NCI-H1694 (cell line): ENCODE results near the gene ADGRL4.
"Not testable (repeated sequence)": the region's sequence is repeated elsewhere in the genome, so short reads cannot be mapped to it uniquely, and the experiment has no call there.

Experiments
- DNase-seq: peaks from one replicate; lab custom pipeline; 2025; lab: John Stamatoyannopoulos, UW

Gene ADGRL4

DNA sequence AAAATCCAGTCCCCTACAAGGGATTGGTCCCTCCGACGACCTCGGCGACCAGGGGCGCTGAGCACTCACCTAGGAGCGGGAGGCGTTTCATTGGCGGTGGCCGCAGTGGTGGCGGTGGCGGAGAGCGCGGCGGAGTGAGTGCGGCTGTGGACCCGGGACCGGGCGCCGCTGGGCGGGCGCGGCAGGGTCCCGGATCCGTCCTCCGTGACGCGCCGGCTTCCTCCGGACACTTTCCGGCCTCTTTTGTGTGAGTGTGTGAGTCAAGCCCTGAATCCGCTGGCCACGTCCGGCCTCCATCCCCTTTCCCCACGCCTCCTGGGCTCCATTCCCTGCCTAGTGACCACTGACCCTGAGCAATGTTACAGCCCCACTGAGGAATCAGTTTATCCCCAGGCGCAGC lies at the start of gene ADGRL4:
Gene ADGRL4 (minus strand): TSS at position 167 of the 400 bp plus-strand sequence. CDS start 76 bp downstream, at position 91.
- DNase-seq = no peak

DNA sequence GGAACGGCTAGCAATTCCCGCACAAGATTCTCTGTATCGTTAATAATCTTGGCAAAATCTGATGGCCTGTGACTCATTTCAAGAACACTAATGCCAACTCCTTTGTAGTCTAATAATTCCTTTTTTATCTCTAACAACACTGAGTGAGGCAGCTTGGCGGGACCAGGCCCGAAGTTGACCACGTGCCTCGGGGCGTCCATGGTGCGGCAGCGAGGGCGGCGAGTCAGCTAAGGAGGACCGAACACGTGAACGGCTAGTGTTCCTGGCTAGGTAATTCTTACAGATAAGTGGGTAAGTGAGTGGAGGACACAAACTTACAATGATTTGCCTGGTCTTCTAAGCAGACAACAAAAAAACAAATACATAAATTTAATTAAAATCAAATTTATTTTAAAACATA lies 49.3 kb upstream of the ADGRL4 start:
- no peak for DNase-seq

DNA sequence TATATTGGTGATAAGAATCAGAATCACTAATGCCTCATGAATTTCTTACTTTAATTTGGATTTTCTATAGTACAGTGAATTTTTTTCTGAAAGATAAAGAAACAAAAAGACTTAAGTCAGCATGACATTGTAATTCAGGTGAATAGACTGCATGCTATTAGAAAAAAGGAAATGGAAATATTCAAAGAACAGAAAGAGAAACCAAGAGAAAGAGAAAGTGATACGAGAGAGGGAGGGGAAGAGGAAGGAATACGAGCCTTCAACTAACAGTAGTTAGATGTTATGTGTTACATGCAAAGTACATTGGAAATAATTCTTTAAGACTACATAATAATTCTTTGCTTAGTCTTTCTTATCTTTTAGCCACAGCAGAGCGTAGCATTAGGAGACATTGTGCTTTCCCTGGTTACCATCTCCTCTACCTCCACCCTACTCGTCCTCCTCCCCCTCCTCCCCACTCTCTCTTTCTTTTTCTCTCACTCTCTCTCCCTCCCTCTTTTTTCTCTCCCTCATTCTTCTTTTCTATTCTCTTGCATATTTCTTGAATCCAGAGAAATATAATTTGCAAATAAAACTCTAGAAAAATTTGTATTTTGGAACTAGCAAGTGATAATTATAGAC lies 46.4 kb upstream of the ADGRL4 start:
- DNase-seq = no peak

DNA sequence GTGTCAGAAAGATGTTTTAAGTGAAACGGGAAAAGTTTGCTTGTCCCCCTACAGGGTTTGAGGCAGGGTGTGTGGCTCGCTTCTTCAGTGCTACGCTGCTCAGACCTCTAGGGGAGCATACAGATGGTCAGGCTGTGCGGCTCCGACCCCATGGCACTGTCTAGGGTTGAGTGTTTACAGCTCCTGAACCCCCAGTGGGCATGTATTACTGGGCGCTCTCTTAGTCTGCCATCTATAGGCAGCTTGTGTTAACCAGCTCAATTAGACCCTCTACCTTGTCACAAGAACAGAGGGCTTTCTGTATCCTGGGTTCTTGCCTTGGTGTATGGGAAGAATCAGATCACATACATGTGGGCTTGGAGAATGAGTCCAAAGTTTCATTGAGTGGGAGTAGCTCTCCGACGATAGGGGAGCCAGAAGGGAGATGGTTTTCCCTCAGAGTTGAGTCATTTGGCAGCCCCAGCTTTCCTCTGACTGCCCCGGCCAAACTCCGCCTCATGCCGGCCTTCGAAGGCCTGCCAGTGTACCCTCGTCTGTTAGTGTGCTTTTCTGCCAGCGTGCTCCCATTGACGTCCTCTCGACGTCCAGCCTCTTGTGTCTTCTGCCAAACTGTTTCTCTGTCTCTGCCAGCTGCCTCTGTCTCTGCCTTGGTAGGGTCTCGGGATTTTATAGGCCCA lies 38.6 kb upstream of the ADGRL4 start:
- no peak for DNase-seq

DNA sequence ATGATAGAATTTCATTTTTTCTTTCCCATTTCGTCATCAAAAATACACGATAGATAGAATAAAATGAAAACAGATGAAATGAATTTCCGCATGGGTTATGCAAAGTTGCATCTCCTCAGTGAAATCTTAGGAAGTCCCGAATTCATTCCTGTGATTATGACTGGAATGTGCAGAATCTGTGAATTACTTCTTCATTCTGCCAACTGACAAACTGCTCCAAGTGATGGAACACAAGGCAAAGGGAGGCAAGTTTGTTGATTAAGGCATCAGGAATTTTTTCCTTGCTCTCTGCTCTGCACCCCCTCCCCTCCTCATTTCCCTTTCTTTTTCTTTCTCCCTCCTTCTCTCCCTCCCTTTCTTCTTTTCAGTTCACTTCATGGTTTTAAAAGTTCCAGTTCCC lies 37.0 kb upstream of the ADGRL4 start:
- no peak for DNase-seq

DNA sequence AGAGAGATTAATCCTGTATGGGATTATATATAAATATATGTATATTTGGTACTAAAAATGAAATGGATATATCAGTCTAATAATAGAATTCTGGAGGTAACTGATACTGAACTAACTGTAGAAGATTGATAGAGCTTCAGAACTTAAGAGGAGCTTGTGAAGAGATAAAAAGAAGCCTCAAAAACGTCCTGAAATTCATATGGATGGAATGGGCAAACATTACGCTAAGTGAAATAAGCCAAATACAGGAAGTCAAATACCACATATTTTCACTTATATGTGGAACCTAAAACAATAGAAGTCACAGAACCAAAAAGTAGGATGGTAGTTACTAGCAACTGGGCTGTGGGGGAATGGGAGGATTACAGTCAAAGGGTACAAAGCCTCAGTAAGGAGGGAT lies 36.0 kb upstream of the ADGRL4 start:
- DNase-seq = no peak

DNA sequence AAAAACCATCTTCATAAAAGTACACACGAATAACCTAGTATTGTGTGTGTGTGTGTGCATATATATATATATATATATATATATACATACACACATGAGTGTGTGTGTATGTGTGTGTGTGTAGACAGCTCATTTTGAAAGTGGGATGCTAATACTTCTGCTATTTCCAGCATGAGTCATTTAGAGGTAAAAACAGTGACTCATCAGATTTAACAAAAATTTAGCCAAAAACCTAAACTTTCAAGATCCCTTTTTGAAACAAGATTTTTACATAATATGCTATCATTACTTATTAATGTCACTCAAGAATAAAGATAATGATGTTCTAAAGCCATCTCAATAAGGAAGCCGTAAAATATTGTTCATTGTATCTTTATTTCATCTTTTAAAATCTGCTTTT lies 35.6 kb upstream of the ADGRL4 start:
- no peak for DNase-seq

DNA sequence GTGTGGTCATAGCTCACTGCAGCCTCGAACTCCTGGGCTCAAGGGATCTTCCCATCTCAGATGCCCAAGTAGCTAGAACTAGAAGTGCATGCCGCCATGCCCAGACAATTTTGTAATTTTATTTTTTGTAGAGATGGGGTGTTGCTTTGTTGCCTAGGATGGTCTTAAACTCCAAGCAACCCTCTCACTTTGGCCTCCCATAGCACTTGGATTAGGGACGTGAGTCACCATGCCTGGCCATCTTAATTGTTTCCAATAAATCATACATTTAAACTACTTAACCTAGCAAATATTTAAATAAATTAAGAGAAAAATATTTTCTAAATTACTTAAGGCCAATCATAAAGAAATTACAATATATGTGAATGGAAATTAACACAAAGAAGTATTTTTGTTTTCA lies 35.1 kb upstream of the ADGRL4 start:
- no peak for DNase-seq

DNA sequence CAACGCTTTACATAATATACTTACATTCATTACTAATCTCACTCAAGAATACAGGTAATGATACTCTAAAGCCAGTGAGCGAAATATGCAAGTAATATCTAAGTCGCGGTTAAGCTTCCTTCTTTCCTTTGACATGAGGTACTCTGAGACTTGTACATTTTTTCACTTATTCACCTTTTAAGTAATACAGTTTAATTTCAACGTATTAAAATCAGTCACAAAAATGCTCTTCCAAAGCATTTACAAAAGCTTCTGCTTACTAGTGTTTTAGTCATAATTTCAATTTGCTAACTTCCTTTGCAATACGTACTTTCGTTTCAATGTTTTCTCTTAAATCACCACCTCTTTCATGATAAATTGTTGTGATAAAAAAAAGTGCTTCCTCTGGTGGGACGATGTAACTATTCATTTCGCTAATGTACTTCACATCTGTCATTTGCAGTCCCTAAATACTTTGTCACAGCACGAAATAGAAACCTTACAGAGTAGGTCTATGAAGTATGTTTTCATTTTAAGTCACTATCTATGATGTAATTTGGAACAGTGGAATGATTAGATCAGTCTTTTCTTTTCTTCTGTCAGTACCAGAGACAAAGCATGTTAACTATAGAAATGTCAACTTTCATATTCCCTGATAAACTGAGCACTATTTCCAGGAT lies 34.0 kb upstream of the ADGRL4 start:
- DNase-seq = no peak

DNA sequence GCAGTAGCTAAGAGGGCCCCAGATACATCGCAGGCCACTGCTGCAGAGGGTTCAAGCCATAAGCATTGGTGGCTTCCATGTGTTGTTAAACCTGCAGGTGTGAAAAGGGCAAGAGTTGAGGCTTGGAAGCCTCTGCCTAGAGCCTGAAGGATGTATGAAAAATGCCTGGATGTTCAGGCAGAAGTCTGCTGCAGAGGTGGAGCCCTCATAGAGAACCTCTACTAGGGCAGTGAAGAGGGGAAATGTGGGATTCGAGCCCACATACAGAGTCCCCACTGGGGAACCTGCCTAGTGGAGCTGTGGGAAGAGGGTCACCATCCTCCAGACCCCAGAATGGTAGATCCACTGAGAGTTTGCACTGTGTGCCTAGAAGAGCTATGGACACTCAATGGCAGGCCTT lies 30.6 kb upstream of the ADGRL4 start:
- DNase-seq = no peak

DNA sequence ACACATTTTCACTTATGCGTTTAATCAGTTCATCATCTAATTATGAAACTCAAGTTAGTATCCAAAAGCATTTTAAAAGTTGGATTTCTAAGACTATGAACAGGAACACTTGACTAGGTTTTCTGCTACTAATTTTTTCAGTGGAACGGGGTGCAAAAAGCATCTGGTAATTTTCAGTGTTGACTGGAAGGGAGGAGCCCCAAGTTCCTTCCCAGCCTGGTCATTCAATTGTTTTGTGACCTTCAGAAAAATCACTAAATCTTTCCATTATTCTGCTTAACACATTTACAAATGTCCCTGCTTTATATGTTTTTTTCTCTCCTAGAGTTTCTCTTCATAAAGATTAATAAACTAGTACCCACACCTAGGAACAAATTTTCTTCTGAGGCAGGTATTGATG lies 6.0 kb upstream of the ADGRL4 start:
- DNase-seq = no peak

DNA sequence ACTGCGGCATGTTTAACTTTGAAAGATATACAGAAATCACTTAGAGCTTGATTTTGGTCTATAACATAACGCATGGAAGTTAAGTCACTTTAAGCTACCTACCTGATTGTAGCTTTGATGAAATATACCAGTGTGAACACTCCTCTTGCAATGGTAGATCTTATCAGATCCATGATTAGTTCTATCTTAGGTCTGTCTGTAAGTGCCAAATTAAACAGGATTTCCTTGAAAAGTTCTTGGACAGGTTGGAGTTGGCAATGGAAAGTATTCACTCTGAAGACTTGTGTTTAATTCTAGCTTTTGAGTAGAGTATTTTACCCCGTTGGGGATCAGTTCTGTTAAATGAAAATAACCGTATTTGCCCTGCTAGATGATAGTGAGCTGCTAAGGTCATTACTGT lies 4.1 kb upstream of the ADGRL4 start:
- DNase-seq = no peak

DNA sequence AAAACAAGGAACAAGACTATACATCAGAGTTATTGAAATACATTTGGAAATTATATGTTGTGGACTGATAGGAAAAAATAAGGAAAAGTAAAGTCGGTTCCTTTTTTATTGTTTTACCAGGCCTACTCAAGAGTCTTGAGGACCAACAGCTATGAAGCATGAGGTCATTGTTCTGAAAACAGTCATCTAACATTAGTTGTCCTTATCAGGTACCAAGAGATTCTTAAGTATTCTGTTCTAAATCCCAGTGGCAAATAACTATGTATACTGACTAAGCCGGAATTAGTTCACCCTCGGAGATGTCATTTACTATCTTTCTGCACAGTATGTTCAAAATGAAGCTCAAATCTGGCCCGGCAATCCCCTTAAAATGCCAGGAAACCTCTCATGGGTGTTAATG lies 585 bp downstream of the ADGRL4 start:
- DNase-seq = no peak

DNA sequence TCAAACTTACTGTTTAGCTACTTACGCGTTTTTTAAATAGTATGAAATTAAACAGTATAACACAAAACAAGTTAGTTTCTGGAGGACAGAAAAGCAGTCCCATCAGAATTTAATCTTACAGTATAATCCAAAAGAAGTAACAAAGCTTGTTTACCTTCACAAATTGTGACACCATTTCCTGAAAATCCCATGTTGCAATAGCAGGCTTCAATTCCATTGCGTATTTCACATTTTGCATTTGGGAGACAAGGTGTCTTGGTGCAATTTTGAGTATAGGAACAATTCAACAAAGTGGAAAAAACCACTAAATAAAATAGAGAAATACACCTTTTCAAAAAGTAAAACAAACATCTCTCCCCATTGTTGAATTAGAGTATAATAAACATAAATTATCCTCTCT lies 1.6 kb downstream of the ADGRL4 start:
- DNase-seq = no peak

DNA sequence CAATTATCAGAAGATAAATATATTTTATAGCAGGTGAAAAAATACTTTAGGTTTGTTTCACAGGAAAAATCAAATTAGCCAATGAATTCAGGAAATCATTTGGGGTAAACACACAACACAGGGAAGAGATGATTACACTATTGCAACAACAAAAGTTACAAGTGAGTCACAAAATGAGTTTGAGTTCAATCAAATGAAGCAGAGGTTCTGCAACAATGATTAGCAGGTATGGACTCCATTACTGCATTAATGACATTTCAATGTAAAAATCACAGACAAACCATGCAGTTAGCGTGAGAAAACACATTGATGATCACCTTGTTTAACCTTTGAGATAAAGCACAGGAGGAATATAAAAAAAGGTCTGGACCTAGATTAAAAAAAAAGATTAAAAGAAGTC lies 9.7 kb downstream of the ADGRL4 start:
- DNase-seq = no peak

DNA sequence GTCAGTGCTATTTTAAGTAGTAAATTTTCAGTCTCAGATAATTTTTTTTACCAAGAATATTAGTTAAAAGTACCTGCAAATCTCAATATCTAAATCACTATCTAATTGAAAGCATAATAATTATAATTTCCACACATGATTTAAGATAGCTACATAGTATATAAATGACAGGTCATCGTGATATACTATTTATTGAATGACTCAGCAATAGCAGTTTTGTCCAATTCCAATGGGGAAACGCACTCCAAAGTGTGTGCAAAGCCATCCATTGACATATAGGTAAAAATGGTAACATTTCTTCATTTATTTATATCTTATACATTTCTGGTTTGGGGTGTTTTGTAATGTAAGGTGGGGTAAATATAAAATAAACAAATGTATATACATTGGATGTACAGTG lies 19.5 kb downstream of the ADGRL4 start:
- DNase-seq = no peak

DNA sequence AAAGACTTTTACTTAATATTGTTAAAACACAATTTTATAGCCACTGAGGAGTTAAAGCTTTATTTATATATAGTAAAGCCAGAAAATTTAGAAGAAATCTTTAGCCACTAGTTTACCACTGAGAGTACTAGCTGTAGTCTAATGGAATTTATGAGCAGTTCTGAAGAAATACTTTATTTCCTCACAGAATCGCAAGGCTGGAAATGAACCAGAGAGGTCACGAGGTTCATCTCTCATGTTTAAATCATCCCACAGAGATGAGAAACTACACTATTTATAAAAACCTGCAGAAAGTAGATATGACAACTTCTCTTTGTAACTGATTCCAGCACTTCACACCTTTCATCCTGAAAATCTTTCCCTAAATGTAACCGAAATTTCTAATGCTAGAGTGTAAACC lies 26.0 kb downstream of the ADGRL4 start:
- no peak for DNase-seq

DNA sequence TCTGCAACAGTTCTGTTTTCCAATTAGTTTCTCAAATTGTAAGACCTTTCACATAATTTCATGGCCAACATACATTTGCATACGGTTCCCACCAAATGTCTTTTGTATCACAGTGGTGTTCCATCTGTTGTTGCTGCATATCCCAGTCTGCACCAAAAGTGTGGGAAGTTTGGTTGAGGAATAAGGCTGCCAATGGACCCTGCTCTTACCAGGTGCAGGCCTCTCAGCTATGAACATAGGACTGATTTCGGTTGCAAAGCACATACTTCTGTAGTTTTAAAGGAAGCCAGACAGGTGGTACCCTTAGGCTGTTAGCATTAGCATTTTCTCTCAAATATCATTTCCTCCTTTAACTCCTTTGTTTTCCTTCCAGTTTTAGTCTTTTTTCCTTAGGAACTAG lies 33.8 kb downstream of the ADGRL4 start:
- no peak for DNase-seq

DNA sequence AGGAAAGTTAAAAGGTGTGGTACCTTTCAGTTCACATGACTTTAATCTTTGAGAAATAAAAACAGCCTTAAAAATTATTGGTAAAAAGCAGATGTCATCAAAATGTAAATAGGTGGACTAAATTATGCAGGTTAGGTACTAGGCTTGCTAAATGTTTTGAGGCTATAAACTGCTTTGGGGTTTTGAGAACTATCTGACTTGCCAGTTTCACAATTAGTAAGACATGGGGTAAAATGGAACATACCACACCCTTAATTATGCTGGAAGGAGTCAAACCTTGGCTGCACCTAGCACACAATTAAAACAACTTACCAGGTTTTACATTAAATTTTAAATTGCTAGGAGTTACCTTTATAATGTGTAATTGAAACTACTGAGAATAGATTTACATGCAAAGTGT lies 39.4 kb downstream of the ADGRL4 start:
- DNase-seq = not testable (repeated sequence)

DNA sequence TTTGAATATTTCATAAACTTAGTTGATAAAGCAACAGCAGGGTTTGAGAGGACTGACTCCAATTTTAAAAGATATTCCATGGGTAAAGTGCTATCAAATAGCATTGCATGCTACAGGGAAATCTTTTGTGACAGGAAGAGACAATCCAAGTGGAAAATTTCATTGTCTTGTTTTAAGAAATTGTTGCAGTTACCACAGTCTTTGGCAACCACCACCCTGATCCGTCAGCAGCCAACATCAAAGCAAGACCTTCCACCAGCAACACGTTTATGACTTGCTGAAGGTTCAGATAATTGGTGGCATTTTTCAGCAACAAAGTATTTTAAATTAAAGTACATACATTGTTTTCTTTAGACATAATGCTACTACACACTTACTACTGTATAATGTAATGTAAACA lies 47.8 kb downstream of the ADGRL4 start:
- DNase-seq = no peak

DNA sequence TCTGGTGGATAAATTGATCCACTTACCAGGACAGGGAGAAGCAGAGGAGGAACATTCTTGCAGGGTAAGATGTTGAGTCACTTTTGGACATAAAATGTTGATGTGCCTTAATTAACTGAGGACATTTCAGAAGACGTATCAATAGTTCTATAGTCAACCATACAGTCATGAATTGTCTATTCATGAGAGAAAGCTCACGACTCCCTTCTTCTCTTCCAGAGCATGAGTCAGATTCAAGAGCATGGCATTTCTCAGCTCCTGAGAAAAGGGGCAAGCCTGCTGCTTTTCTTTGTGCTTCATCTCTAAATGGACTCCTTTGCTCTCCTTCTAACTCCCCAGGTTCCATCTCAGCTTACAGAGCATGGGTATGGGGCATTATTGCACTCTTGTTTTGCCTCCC lies 55.7 kb downstream of the ADGRL4 start:
- DNase-seq = no peak

DNA sequence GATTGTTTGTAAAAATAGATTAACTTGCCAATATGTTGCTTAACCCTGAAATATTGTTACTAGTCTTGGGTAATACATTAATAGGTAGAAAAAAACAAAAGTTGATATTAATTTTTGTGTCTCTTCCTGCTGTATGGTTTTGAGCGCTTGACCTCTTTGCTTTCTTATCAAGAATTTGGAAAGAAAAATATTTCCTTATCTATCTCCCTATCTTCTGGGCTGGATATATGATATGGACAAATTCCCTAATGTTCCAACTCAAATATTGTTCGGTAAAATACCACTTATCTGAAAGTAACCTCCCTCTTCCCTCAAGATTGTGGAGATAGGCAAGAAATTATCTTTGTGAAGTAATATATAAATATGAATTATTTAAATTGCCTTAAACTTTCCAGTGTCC lies 57.3 kb downstream of the ADGRL4 start:
- DNase-seq = no peak

DNA sequence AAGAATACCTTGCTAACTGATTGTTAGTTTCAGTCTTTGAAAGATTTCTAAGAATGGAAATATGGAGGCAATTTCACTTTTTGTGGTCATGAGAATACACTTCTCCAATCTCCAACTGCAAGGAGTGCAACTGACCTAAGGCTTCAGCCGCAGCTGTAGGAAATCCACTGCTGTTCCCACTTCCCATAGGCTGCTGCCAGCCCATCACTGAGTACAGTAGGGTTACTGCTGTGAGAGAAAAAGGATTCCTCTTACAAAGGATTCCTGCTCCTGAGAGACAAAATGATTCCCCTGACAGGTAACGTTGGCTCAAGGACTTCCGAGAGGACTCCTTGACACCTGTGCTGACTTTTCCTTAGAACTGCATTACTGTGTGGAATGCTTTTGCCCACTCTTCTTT lies 87.4 kb downstream of the ADGRL4 start:
- no peak for DNase-seq

DNA sequence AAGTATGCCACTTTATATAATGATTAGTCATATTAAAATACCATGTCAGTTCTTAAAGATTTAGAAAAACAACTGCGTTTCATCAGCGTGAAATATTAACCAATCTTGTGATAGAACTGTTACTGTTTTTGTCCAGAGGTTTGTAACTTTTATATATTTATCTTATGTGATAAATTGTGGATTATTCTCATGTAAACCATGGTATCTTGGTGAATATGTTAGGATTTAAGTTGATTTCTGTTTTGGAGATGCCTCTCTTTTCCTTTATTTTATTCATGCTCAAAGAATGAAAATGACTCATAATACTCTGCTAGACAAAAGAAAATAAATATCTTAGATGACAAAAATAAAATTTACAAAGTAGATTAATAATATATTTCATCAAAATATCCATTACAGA lies 88.4 kb downstream of the ADGRL4 start:
- no peak for DNase-seq
